Activated naive CD8-positive, alpha-beta T cell treated with anti-CD3 and anti-CD28 coated beads, Interleukin-2, amount 50 U/mL, for 24 hours (primary cell): ENCODE measurements around the gene RNASE12.

Experiments used
- ATAC-seq: fragments of 150-1000 bp; cut with Tn5 transposase; one replicate; pipeline ENCODE4 v1.10.0; 2021
- DNase-seq: peaks from one replicate; pipeline ENCODE4 v3.0.0; 2021
- H3K27ac Mint-ChIP-seq: one replicate; pipeline ENCODE4 v1.8.0; 2021; ENCODE audit warnings: mild to moderate bottlenecking, mixed read lengths
- H3K27me3 Mint-ChIP-seq: one replicate; pipeline ENCODE4 v1.8.0; 2021; ENCODE audit warnings: mixed read lengths
- H3K36me3 Mint-ChIP-seq: one replicate; pipeline ENCODE4 v1.8.0; 2021; ENCODE audit warnings: low read depth, mixed read lengths
- H3K4me1 Mint-ChIP-seq: one replicate; pipeline ENCODE4 v1.8.0; 2021; ENCODE audit warnings: mixed read lengths
- H3K4me3 Mint-ChIP-seq: one replicate; pipeline ENCODE4 v1.8.0; 2021; ENCODE audit warnings: mild to moderate bottlenecking, moderate library complexity, mixed read lengths
- H3K9me3 Mint-ChIP-seq: one replicate; pipeline ENCODE4 v1.8.0; 2021; ENCODE audit warnings: mixed read lengths

The RNASE12 gene

GRCh38 chr14:20591235-20591634 is at the start of gene RNASE12:
RNASE12 (minus strand) TSS chr14:20591376; CDS start chr14:20590723, 653 bp downstream.
- Mint-ChIP-seq H3K4me1 (peaks cover 2% of the 10 kb centered on the region), H3K36me3 (no peaks in the 10 kb centered on the region), H3K27me3 (no peaks in the 10 kb centered on the region), H3K9me3 (peaks cover 3% of the 10 kb centered on the region), H3K27ac (no peak within 1 kb of the TSS), H3K4me3 (no peak within 1 kb of the TSS)
- DNase-seq (no peak), ATAC-seq (no peak)

- peaks cover 48% of the 10 kb centered on the region for H3K4me1 Mint-ChIP-seq
- peak overlapping the region; percentile 92 for H3K27ac Mint-ChIP-seq
- H3K27me3 Mint-ChIP-seq: peaks cover 50% of the 10 kb centered on the region
- ATAC-seq (peak; percentile 84), DNase-seq (peak; percentile 71)
- H3K36me3 Mint-ChIP-seq: peaks cover 8% of the 10 kb centered on the region
- H3K4me3 Mint-ChIP-seq: peak overlapping the region; percentile 85
- H3K9me3 Mint-ChIP-seq: no peaks in the 10 kb centered on the region
Measured at GRCh38 chr14:20632831-20633691, 41.9 kb upstream of the RNASE12 start.

GRCh38 chr14:20632448-20632830 is 41.3 kb upstream of the RNASE12 start:
- no peaks in the 10 kb centered on the region for H3K9me3 Mint-ChIP-seq
- H3K36me3 Mint-ChIP-seq: peaks cover 8% of the 10 kb centered on the region
- DNase-seq (peak; percentile 48), ATAC-seq (peak; percentile 27)
- peaks cover 55% of the 10 kb centered on the region for H3K27me3 Mint-ChIP-seq
- peak overlapping the region; percentile 85 for H3K4me3 Mint-ChIP-seq
- peak overlapping the region; percentile 92 for H3K27ac Mint-ChIP-seq
- peaks cover 54% of the 10 kb centered on the region for H3K4me1 Mint-ChIP-seq

- H3K9me3 Mint-ChIP-seq: no peaks in the 10 kb centered on the region
- peak overlapping the region; percentile 64 for H3K27ac Mint-ChIP-seq
- H3K27me3 Mint-ChIP-seq: peaks cover 60% of the 10 kb centered on the region
- peaks cover 8% of the 10 kb centered on the region for H3K36me3 Mint-ChIP-seq
- peaks cover 59% of the 10 kb centered on the region for H3K4me1 Mint-ChIP-seq
- ATAC-seq (no peak), DNase-seq (peak; percentile 26)
- H3K4me3 Mint-ChIP-seq: peak overlapping the region; percentile 85
Measured at GRCh38 chr14:20631880-20632389, 40.8 kb upstream of the RNASE12 start.

- Mint-ChIP-seq H3K4me1 (peaks cover 65% of the 10 kb centered on the region), H3K27ac (peak overlapping the region; percentile 95)
Measured at GRCh38 chr14:20631023-20631879, 40.1 kb upstream of the RNASE12 start.

GRCh38 chr14:20630340-20631022 is 39.3 kb upstream of the RNASE12 start:
- ATAC-seq: peak; percentile 21

More at GRCh38 chr14:20631023-20631879, 40.1 kb upstream of the RNASE12 start:
- ATAC-seq: peak; percentile 35
- peaks cover 55% of the 10 kb centered on the region for H3K27me3 Mint-ChIP-seq
- DNase-seq: peak; percentile 66
- no peaks in the 10 kb centered on the region for H3K9me3 Mint-ChIP-seq
- peak overlapping the region; percentile 85 for H3K4me3 Mint-ChIP-seq
- H3K36me3 Mint-ChIP-seq: peaks cover 8% of the 10 kb centered on the region

GRCh38 chr14:20628063-20628854 is 37.1 kb upstream of the RNASE12 start:
- Mint-ChIP-seq H3K4me3 (no peak overlapping the region), H3K27ac (no peak overlapping the region), H3K9me3 (no peaks in the 10 kb centered on the region)

More at GRCh38 chr14:20630340-20631022, 39.3 kb upstream of the RNASE12 start:
- Mint-ChIP-seq H3K27ac (peak overlapping the region; percentile 95), H3K4me3 (peak overlapping the region; percentile 85), H3K27me3 (peaks cover 54% of the 10 kb centered on the region), H3K9me3 (no peaks in the 10 kb centered on the region), H3K36me3 (peaks cover 8% of the 10 kb centered on the region), H3K4me1 (peaks cover 69% of the 10 kb centered on the region)
- peak; percentile 57 for DNase-seq

GRCh38 chr14:20627346-20628027 is 36.3 kb upstream of the RNASE12 start:
- Mint-ChIP-seq H3K27ac (no peak overlapping the region), H3K27me3 (peaks cover 56% of the 10 kb centered on the region), H3K4me1 (peaks cover 78% of the 10 kb centered on the region), H3K9me3 (no peaks in the 10 kb centered on the region), H3K36me3 (peaks cover 7% of the 10 kb centered on the region), H3K4me3 (no peak overlapping the region)
- DNase-seq (no peak), ATAC-seq (no peak)

More at GRCh38 chr14:20628063-20628854, 37.1 kb upstream of the RNASE12 start:
- Mint-ChIP-seq H3K36me3 (peaks cover 11% of the 10 kb centered on the region), H3K4me1 (peaks cover 78% of the 10 kb centered on the region), H3K27me3 (peaks cover 56% of the 10 kb centered on the region)
- ATAC-seq (no peak), DNase-seq (no peak)

- Mint-ChIP-seq H3K9me3 (no peaks in the 10 kb centered on the region), H3K36me3 (peaks cover 7% of the 10 kb centered on the region), H3K4me1 (peaks cover 72% of the 10 kb centered on the region), H3K27me3 (peaks cover 58% of the 10 kb centered on the region), H3K27ac (no peak overlapping the region), H3K4me3 (peak overlapping the region; percentile 21)
- DNase-seq (no peak), ATAC-seq (no peak)
Measured at GRCh38 chr14:20626274-20626673, 35.1 kb upstream of the RNASE12 start.

- peaks cover 3% of the 10 kb centered on the region for H3K36me3 Mint-ChIP-seq
- H3K27me3 Mint-ChIP-seq: peaks cover 51% of the 10 kb centered on the region
- peaks cover 58% of the 10 kb centered on the region for H3K4me1 Mint-ChIP-seq
- H3K9me3 Mint-ChIP-seq: no peaks in the 10 kb centered on the region
- peak overlapping the region; percentile 82 for H3K4me3 Mint-ChIP-seq
- peak; percentile 53 for DNase-seq
- ATAC-seq: peak; percentile 45
- H3K27ac Mint-ChIP-seq: peak overlapping the region; percentile 98
Measured at GRCh38 chr14:20624495-20625070, 33.4 kb upstream of the RNASE12 start.

- ATAC-seq: no peak
- Mint-ChIP-seq H3K27ac (no peak overlapping the region), H3K27me3 (peaks cover 49% of the 10 kb centered on the region), H3K36me3 (peaks cover 3% of the 10 kb centered on the region), H3K4me3 (peak overlapping the region; percentile 82), H3K9me3 (no peaks in the 10 kb centered on the region), H3K4me1 (peaks cover 60% of the 10 kb centered on the region)
- DNase-seq: peak; percentile 34
Measured at GRCh38 chr14:20623798-20624197, 32.6 kb upstream of the RNASE12 start.

- ATAC-seq (no peak), DNase-seq (peak; percentile 39)
- Mint-ChIP-seq H3K27me3 (peaks cover 43% of the 10 kb centered on the region), H3K4me3 (peak overlapping the region; percentile 47), H3K9me3 (no peaks in the 10 kb centered on the region), H3K27ac (peak overlapping the region; percentile 25), H3K4me1 (peaks cover 58% of the 10 kb centered on the region), H3K36me3 (peaks cover 3% of the 10 kb centered on the region)
Measured at GRCh38 chr14:20622816-20623291, 31.7 kb upstream of the RNASE12 start.
